Urinary bladder (tissue), 4 donors: ENCODE data around the gene TYROBP. TPM values are rescaled to one million over a fixed set of nuclear protein-coding genes. Genes with fewer than 3 reads are reported as not detected.

Experiments
- DNase-seq: peaks from one replicate; pipeline ENCODE4 v3.0.0-alpha.2; 2015; ENCODE audit errors: extremely low spot score
- H3K27ac ChIP-seq: one replicate; pipeline ENCODE4 v1.5.1; 2013; ENCODE audit warnings: low read depth, mild to moderate bottlenecking, moderate library complexity
- H3K36me3 ChIP-seq: one replicate; pipeline ENCODE4 v1.6.1; 2013; ENCODE audit warnings: mild to moderate bottlenecking, moderate library complexity; ENCODE audit not compliant: insufficient read depth
- H3K4me1 ChIP-seq: one replicate; pipeline ENCODE4 v1.6.1; 2013; ENCODE audit warnings: mild to moderate bottlenecking, moderate library complexity; ENCODE audit not compliant: insufficient read depth
- H3K4me3 ChIP-seq: one replicate; pipeline ENCODE4 v1.5.1; 2013; ENCODE audit warnings: low read depth, low read length
- WGBS: extraction: QIAGEN DNeasy Blood & Tissue Kit; methylation state at CpG from one replicate; pipeline ENCODE4 v1.1.7; 2013; 5-methylcytosine and 5-hydroxymethylcytosine counted together
- polyA plus RNA-seq: library from polyadenylated mRNA; stranded (reverse); fragments of 200-250 nt; gene quantifications from one replicate; pipeline ENCODE4 v1.2.3, GENCODE V29; 2013
- total RNA-seq: library from RNA; depleted of rRNA; stranded (reverse); fragments of >200 nt; gene quantifications from one replicate; pipeline ENCODE4 v1.2.3, GENCODE V29; 2014
- donor health status: healthy with polysubstance abuse.
- donor health status: healthy.

Gene TYROBP
- total and polyA plus RNA-seq, 2 donors = 5.1 to 113 TPM

GRCh38 chr19:35938282-35939224 lies 30.5 kb upstream of the TYROBP start:
- H3K27ac ChIP-seq = no peak overlapping the region
- no peaks in the 10 kb centered on the region for H3K4me1 ChIP-seq
- DNase-seq = no peak
- WGBS = 83% methylated on average over 13 of the region's 13 CpGs
- H3K4me3 ChIP-seq = no peak overlapping the region
- peaks cover 2% of the 10 kb centered on the region for H3K36me3 ChIP-seq

GRCh38 chr19:35937345-35938281 lies 29.5 kb upstream of the TYROBP start:
- 52% methylated on average over 14 of the region's 14 CpGs for whole genome bisulfite sequencing

GRCh38 chr19:35936738-35937268 lies 28.7 kb upstream of the TYROBP start:
- Histone ChIP-seq H3K36me3 (peaks cover 2% of the 10 kb centered on the region), H3K27ac (peak overlapping the region; percentile 77), H3K4me1 (no peaks in the 10 kb centered on the region), H3K4me3 (peak overlapping the region; percentile 92)
- 23% methylated on average over 11 of the region's 11 CpGs for WGBS
- no peak for DNase-seq

More at GRCh38 chr19:35937345-35938281, 29.5 kb upstream of the TYROBP start:
- Histone ChIP-seq H3K4me1 (no peaks in the 10 kb centered on the region), H3K4me3 (peak overlapping the region; percentile 92), H3K27ac (no peak overlapping the region), H3K36me3 (peaks cover 2% of the 10 kb centered on the region)
- no peak for DNase-seq

- peak; percentile 32 for DNase-seq
- H3K4me3 ChIP-seq = peak within 1 kb of the TSS; percentile 92
- H3K36me3 ChIP-seq = peaks cover 2% of the 10 kb centered on the region
- WGBS = 2% methylated on average over 67 of the region's 68 CpGs
- H3K4me1 ChIP-seq = no peaks in the 10 kb centered on the region
- H3K27ac ChIP-seq = peak within 1 kb of the TSS; percentile 77
Measured at GRCh38 chr19:35935911-35936737, 28.0 kb upstream of the TYROBP start, which contains the start of gene LRFN3. TSS of gene LRFN3 (plus strand) at chr19:35936374. CDS start at chr19:35939426, 3,052 bp downstream.

GRCh38 chr19:35932291-35932936 lies 24.3 kb upstream of the TYROBP start:
- H3K4me3 ChIP-seq = no peak overlapping the region
- H3K27ac ChIP-seq = no peak overlapping the region
- no peak for DNase-seq
- no peaks in the 10 kb centered on the region for H3K4me1 ChIP-seq
- 49% methylated on average over 7 of the region's 7 CpGs for WGBS
- no peaks in the 10 kb centered on the region for H3K36me3 ChIP-seq

GRCh38 chr19:35931874-35932202 lies 23.7 kb upstream of the TYROBP start:
- no peak overlapping the region for H3K27ac ChIP-seq
- 4% methylated on average over 9 of the region's 9 CpGs for WGBS
- no peaks in the 10 kb centered on the region for H3K36me3 ChIP-seq
- H3K4me3 ChIP-seq = no peak overlapping the region
- H3K4me1 ChIP-seq = no peaks in the 10 kb centered on the region
- no peak for DNase-seq

- Histone ChIP-seq H3K36me3 (no peaks in the 10 kb centered on the region), H3K27ac (peak overlapping the region; percentile 33), H3K4me3 (no peak overlapping the region), H3K4me1 (no peaks in the 10 kb centered on the region)
- WGBS = under 1% methylated on average over 47 of the region's 47 CpGs
- peak; percentile 96 for DNase-seq
Measured at GRCh38 chr19:35931161-35931873, 23.2 kb upstream of the TYROBP start.

- H3K4me3 ChIP-seq = no peak overlapping the region
- WGBS = 70% methylated on average over 2 of the region's 2 CpGs
- DNase-seq = no peak
- H3K4me1 ChIP-seq = no peaks in the 10 kb centered on the region
- no peak overlapping the region for H3K27ac ChIP-seq
- H3K36me3 ChIP-seq = no peaks in the 10 kb centered on the region
Measured at GRCh38 chr19:35929876-35930275, 21.8 kb upstream of the TYROBP start.

GRCh38 chr19:35928507-35928906 lies 20.4 kb upstream of the TYROBP start:
- Histone ChIP-seq H3K27ac (no peak overlapping the region), H3K4me1 (no peaks in the 10 kb centered on the region), H3K4me3 (no peak overlapping the region), H3K36me3 (no peaks in the 10 kb centered on the region)
- WGBS = 79% methylated on average over 5 of the region's 5 CpGs
- no peak for DNase-seq

GRCh38 chr19:35925501-35925900 lies 17.4 kb upstream of the TYROBP start:
- Histone ChIP-seq H3K4me1 (no peaks in the 10 kb centered on the region), H3K36me3 (no peaks in the 10 kb centered on the region), H3K4me3 (no peak overlapping the region), H3K27ac (no peak overlapping the region)
- no peak for DNase-seq
- 89% methylated on average over 3 of the region's 3 CpGs for WGBS

GRCh38 chr19:35921012-35921411 lies 12.9 kb upstream of the TYROBP start:
- Histone ChIP-seq H3K4me3 (no peak overlapping the region), H3K27ac (no peak overlapping the region), H3K4me1 (no peaks in the 10 kb centered on the region), H3K36me3 (no peaks in the 10 kb centered on the region)
- DNase-seq = no peak
- 85% methylated on average over 6 of the region's 6 CpGs for WGBS

GRCh38 chr19:35919306-35919705 lies 11.2 kb upstream of the TYROBP start:
- H3K4me3 ChIP-seq = no peak overlapping the region
- no peak overlapping the region for H3K27ac ChIP-seq
- no peak for DNase-seq
- H3K4me1 ChIP-seq = no peaks in the 10 kb centered on the region
- WGBS = 91% methylated on average over 11 of the region's 11 CpGs
- H3K36me3 ChIP-seq = no peaks in the 10 kb centered on the region
